Hepatic stellate cell (primary cell): ENCODE measurements around the gene HMCN1.

ENCODE experiments used
- DNase-seq: peaks from one replicate; pipeline ENCODE4 v3.0.0; 2011; ENCODE audit warnings: low spot score

Gene HMCN1

GRCh38 chr1:186030453-186030852 lies 296.3 kb downstream of the HMCN1 start:
- no peak for DNase-seq

DNA sequence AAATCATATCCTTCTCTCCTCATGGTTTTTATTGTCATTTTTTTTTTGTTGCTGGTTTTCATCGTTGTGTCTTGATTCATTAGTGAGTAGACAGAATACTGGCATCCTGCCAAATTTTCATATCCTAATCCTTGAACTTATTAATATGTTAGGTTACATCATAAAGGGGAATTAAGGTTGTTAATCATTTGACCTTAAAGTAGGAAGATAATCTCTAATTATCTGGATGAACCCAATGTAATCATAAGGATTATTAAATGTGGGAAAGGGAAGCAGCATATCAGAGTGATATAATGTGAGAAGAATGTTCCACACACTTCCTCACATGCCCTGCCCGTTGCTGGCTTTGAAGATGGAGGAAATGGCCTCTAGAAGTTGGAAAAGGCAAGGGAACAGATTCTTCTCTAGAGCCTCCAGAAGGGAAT lies 299.7 kb downstream of the HMCN1 start:
- DNase-seq, result no peak

GRCh38 chr1:186042230-186042629 lies 308.0 kb downstream of the HMCN1 start:
- DNase-seq, result no peak

- DNase-seq, result no peak
Observed at GRCh38 chr1:186043296-186043695, 309.1 kb downstream of the HMCN1 start.

- DNase-seq, result no peak
Observed at GRCh38 chr1:186044079-186044685, 310.0 kb downstream of the HMCN1 start.

DNA sequence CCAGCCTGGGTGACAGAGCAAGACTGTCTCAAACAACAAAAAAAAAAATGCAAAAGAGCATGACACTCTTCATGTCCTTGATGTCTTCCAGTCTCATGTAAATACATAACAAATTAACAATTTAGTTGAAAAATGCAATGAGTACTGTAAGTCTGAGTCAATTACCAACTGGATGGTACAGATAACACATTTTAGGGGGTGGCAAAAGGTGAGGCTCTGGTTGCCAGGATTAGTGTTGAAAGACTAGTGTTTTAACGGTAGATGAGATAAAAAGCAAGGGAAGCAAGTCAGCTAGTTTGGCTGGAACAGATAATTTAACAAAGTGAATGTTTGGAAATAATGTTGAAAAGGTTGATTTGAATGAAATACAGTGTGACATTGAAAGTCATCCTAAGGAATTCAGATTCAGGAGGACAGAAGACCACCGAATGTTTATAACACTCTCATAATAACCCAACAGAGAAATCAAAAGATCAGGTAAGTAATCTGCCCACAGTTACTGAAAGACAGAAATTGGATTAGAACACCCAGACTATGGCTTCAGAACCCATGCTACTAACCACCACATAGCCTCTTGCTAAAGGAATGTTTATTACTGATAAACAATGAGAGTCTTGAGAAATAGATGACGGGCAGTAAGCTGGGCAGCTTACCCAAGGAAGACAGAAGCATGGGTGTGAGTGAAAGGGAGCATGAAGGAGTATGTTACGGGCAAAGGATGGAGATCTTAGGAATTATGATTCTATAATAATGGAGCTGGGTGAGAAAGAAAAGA lies 312.4 kb downstream of the HMCN1 start:
- no peak for DNase-seq

DNA sequence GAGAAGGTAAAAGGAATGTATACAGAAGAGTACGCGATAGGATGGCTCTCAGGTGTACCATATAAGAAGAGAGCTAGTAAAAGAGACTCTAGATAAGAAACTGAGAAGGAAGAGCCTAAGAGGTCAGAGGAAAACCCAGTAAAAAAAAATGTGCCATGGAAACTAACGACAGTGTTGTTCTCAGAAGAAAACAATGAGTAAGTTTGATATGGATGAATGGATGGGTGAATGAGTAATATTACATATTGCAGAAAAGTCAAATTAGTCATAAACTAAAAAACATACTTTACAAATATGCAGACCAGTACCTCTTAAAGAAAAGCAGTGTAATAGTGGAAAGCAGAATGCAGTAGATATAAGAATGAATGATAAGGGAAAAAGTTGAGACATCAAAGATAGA lies 316.2 kb downstream of the HMCN1 start:
- peak; percentile 1 for DNase-seq

DNA sequence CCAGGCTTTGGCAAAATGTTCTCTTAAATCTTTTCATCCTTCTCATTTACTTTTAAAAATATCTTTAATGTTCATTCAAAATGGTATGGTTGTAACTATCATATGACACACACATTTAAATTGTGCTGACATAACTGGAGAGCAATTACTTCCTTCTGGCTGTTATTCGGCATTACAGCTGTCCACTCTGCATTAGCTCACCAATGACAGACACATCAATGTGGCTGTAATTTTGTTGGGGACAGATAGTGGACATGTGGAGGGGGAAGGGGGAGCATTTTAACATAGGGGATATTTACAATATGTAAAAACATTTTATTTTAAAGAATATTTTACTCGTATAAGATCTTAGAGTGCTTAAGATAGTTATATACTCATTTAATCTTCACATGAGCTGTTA lies 319.8 kb downstream of the HMCN1 start:
- no peak for DNase-seq

- no peak for DNase-seq
Observed at GRCh38 chr1:186054932-186055331, 320.7 kb downstream of the HMCN1 start.

DNA sequence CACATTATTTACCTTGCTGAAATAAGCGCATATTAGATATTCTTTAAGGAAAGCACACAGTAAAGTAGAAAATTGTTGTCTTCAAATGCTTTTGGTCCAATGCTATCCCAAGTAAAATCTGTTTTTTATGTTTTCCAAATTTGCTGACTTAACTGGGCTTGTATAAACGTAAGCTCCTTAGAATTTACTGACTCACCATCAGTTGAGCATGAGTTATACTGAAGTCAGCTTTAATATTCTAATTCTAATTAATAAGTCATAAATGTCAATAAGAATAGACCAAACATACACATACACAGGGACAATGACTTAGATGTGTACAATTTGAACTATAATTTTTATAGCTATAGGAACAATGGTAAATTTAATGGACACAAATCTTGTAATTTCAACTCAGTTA lies 321.7 kb downstream of the HMCN1 start:
- no peak for DNase-seq

- no peak for DNase-seq
Observed at GRCh38 chr1:186057086-186057485, 322.9 kb downstream of the HMCN1 start.

DNA sequence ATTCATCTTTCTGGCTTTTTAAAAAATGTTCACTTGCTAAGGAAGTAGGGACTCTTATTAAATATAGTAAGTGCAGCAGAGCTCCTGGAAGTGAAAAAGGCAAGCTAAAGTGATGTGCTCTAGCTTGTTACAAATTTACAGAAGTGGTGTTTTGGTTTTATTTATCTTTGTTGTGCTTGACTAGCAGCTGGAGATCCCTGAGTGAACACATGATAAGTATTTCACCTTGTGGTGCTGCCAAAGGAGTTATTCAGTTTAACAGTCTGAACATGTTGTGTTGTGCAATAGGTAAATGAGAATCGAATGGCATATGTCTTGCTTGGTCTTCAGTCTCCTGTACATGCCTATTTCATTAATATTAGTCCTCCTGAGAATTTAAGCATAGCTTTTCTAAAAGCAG lies 325.1 kb downstream of the HMCN1 start:
- no peak for DNase-seq

GRCh38 chr1:186059752-186060151 lies 325.6 kb downstream of the HMCN1 start:
- no peak for DNase-seq

DNA sequence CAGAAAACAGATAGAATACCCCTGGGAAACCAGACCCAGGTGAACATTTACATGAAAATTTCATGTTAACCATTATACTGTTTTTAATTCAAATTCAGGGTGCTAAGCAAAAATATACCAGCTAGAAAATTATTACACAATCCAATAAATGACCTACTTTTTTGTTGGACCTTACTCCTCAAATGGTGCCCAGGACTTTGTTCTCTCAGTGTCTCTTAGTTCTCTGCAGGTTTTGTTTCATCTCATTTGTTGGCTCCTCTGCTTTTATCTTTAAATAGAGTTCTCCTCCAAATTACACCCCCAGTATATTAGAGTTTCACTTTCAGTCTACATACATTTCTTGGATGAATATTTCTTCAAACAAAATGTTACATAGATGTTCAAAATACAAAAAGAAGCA lies 326.0 kb downstream of the HMCN1 start:
- DNase-seq, result no peak

DNA sequence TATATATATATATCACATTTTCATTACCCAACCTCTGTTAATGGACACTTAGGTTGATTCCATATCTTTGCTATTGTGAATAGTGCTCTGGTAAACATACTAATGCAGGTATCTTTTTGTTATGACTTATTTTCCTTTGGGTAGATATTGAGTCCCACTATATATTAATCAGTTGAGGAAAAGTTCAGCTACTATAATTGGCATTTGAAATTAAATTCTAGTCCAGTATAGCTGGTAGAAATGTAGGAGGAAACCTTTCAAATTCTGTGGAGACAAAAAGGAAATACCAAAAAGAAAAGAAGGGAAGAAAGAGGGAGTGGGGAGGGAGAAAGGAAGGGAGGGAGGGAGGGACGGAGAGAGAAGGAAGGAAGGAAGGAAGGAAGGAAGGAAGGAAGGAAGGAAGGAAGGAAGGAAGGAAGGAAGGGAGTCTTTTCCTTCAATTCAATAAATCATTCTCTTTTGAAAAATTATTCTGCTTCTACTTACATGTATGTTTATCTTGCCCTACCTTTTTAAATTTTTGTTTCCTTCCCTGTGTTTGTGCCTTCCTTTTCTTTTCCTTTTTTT lies 329.0 kb downstream of the HMCN1 start:
- DNase-seq, result no peak

- no peak for DNase-seq
Observed at GRCh38 chr1:186066411-186066810, 332.2 kb downstream of the HMCN1 start.

DNA sequence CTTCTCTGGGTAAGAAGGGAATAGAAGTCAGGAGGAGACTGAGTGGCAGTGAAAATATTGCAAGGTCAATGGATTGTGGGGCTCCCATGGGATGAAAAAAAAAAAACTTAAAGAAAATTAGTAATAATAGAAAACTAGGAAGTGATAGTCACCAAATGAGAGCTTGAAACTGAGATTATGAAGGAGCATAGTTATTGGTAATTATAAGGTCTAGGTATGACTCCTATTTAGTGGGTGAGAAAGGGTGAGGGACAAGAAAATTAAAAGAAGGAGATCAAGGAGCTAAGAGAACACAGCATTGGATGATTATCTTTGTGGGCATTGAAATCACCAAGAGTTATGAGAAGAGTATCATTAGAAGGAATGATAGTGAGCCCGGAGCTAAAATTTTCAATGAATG lies 339.5 kb downstream of the HMCN1 start:
- no peak for DNase-seq

DNA sequence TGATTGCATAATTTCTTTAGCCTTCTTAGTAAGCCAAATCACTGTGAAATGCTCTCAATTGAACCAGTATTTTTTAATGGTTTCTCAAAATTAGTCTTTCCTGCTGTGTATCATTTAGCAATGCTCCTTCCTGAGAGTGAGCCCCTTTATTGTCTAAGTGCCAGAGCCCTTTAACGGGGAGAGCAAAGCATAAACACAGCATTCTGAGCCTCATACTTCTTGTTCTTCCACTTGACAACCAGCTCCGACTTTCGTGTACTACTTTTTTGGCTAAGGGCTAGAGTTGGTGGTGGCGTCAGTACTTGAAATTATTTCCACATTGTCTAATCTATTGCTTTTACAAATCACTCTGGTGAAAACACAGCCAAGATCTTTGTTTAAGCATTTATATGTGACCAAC lies 341.8 kb downstream of the HMCN1 start:
- no peak for DNase-seq

DNA sequence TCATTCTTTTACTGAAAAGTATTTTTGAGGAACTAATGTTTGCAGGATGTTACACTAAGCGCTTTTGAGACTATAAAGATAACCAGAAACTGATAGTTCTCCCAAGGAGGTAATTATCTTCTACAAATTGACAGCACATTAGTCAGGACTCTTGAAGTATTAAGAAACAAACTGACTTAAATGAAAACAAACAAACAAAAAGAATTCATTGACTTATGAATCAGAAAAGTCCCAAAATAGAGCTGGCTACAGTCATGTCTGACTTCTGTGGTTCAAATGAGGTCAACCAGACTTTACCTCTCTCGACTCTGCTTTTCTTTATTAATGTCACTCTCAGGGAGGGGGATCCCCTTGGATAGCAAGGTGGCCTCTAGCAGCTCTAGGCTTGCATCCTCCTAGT lies 344.1 kb downstream of the HMCN1 start:
- no peak for DNase-seq

- DNase-seq, result no peak
Observed at GRCh38 chr1:186079084-186079684, 345.0 kb downstream of the HMCN1 start.

DNA sequence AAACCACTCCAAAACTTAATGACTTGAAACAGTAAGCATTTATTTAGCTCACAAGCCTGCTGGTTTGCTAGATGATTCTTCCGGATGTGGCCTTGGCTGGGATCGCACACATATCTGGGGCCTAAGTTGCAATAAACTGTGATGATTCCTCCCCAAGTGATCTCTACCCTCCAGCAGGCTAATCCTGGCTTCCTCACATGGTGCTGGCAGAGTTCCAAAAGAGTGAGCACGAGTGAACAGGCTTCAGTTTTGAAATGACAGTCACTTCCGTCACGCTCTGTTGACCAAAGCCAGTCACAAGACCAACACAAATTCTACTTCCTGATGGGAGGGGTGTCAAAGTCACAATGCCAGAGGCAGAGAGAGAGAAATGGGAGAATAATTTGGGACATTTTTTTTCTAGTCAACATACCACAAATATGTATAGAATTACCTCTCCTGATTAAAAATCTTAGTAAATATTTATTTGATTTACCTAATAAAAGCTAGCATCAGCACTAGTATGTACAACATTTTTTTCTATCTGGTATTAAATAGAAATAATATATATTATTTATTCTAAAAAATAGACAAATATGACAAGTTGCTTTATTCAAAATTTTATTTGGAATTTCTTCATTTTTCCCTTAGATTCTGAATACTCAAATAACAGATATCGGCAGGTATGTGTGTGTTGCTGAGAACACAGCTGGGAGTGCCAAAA lies 348.2 kb downstream of the HMCN1 start:
- peak; percentile 30 for DNase-seq

- DNase-seq, result no peak
Observed at GRCh38 chr1:186086583-186086982, 352.4 kb downstream of the HMCN1 start.

DNA sequence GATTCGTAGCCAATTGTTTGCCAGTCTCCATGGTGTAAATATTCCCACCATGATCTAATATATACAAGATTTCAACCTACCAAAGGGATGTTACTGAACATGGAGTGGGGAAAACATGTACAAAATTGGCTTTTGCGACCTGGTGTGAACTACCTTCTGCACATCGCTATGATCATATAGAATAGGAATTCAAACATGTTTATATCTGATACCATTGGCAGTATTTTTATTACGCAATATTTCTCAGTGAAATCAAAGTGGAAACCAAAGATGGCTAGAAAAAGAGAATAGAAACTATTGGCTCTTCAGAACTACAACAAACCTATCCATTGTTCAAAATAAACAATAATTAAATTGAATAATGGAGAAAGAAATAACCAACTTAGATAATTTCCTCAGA lies 355.7 kb downstream of the HMCN1 start:
- DNase-seq, result no peak
